CD4-positive, alpha-beta T cell treated with Interleukin-4 for 4 hours (primary cell): ENCODE measurements around the gene RFX4.
A peak's percentile ranks its signal among the peaks of the same experiment; 100 is the strongest.

Experiments
- DNase-seq: peaks from one replicate; pipeline ENCODE4 v3.0.0-alpha.2; 2020

RFX4 gene

DNA sequence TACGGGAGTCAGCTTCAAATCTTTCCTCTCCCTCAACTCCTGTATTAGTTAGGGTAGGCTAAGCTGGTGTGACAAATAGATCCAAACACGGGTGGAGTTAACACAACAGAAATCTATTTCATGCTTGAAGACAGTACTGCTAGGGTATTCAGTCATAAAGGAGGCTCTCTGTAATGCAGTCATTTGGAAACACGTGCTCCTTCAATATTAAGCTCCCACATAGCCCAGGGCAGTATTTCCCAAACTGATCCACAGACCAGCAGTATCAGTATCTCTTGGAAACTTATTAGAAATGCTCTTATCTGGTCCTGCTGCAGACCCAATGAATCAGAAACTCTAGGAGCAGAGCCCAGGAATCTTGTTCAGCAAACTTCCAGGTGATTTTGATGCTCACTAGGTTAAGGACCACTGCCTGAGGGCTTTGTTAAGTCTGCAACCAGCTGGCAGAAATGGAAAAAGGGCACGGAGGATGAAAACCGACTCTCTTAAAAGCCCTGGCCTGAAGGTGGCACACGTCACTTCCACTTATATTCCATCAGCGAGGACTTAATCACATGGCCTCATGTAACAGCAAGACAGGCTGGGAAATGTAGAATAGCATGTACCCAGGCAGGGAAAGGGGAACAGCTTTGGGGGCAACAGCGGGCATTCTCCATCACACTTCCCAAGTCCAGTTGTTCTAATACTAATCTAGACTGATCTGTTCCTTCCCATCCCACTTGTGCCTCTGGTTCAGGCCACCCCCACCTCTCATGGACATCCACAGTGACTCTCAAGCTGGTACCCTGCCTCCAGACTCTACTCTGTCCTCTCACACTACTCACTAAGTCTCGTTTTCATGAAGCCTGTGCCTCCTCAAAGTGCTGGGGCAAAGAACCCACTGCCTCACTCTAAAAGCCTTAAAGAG, 153.5 kb downstream of the RFX4 start:
- DNase-seq = peak; percentile 36

DNA sequence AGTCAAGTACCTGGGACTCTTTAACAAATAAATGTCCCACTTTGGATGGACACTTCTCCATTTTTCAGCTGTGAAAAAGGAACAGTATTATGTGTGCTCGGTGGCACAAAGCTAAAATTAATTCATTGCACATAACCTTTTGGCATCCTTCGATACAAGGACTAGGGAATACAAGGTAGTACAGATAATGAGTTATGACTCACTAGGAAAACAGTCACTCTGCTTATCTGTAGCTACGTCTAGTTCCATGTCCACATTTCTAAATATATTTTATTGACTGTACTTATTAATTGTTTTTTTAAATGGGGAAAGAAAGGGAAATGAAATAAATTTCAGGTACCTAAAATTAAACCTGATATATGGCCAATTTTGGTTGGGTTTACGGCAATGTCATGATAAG, 156.5 kb downstream of the RFX4 start:
- DNase-seq = no peak

DNA sequence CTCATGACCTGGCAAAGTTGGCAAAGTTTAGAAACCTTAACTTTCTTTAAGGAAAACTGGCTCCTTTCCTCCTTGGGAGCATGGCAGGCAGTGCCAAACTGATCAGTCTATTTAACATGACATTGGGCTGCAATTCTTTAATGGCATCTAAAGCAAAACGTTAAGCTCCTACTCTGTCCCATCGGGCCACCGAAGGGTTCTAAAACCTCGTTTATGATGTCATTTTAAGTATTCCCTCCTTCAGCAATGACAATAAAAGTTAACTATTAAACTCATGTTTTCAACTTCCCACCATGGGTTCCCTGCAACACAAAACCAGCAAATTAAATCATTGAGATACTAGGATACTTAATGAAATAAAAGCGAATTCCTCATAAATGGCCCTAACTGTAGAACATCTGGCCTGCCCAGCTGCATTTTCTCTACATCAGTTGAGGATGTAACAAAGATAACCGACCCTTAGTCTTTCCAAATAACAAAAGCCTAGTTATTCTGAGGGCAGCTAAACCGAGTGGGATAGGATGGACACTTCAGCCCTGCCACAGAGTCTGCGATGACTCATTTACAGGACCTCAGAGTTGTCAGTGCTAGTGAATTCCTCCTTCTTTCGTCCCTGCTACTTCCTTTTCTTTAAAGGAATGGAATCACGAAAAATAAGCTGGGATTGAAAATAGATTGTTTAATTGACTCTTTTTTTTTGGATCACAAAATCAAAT, 157.2 kb downstream of the RFX4 start:
- no peak for DNase-seq

DNA sequence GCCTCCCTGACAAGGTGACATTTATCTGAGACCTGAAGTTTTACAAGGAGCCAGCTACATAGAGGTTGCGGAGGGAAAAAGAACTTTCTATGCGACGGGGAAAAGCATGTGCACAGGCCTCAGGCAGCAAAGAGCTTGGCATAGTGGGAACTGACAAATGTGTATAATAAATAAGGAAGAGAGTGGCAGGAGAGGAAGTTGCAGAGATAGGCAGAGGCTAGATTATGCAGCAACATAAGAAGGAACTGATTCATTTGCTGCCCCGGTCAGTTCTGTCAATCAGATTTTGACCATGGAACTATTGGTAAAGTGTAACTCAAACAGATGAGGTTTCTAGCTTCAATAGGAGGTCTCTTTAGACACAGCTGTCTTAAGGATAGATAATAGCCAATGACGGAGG, 158.0 kb downstream of the RFX4 start:
- no peak for DNase-seq

DNA sequence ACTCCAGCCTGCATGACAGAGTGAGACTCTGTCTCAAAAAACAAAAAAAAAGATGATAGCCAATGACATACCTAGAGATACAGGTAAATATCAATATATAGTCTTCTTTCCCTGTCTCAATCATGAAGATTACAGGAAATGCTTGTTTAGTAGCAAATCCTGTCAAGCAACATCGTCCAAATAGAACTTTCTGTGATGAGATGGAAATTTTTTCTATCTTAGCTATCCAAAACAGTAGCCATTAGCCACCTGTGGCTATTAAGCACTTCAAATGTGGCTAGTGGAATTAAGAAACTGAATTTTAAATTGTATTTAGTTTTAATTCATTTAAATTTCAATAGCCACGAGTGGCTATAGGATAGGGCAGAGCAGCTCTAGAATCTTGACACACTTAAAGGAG, 158.4 kb downstream of the RFX4 start:
- no peak for DNase-seq

DNA sequence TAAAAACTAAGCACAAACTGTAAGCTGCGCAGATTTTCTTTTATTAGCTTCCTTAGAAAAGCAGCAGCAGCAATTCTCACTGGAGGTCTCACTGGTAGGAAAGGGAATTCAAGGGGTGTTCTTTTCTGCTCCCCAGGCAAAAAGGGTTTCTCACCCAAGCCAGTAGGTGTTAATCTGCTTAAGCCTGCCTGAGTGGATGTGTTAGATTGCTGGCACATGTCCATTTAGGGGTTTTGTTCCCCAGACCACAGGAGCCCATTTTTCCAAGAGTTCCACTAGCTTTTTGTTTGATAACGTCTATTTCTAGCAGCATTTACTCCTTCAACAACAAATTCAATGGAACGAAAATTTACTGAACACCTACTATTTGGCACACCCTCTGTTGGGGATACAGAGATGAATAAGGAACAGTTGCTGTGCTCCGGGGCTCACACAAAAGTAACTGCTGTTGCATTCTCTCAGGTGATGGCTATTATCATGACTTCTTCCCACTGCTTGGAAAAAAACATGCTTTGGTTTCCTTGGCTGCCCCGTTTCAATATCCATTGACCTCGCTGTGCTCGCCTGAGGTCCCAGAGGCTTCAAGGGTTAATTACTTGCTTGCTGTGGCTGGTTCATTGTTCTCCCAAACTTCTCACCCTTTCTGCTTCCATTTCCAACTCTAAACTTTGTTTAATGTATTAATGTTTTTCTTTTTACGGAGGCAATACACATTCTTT, 160.6 kb downstream of the RFX4 start:
- DNase-seq = no peak

DNA sequence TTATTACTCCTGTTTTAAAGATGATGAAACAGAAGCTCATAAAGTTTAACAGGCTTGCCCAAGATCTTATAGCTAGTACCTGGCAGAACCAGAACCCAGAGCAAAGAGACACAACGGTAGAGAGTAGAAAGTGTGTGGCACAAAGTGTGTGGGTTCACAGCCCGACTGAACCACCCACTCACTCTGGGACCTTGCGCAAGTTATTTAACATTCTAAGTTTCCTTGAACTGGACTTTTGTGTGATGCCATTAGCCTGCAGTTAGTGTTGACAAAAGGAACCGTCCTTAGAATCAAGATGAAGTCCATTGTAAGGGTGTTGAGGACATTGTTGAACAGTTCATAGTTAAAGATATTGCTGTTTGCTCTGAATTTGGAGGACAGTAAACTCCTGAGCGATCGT, 161.8 kb downstream of the RFX4 start:
- no peak for DNase-seq

DNA sequence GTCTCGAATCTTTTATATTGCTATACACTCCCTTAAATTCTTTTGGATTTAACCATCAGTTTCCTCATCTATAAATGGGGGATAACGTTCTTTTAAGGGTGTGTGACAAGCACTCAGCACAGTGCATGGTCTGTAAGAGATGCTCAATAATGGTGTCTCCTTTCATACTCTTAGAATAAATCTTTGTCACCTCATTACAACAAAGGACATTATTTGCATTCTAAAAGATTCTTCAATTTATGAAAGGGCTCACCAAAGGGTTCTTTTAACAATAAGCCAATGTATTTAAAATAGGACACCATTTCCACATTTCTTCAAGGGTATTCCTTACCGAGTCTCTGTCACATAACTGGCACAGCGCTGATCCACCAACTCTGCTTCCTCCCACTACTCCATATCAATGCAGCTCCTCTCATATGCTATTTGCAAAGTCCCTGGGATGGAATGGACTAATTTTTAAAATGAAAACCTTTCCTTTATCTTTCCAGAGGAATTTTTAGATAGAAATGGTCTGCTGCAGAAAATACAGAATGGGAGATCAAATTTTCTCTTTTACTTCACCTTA, 162.5 kb downstream of the RFX4 start:
- DNase-seq = no peak

DNA sequence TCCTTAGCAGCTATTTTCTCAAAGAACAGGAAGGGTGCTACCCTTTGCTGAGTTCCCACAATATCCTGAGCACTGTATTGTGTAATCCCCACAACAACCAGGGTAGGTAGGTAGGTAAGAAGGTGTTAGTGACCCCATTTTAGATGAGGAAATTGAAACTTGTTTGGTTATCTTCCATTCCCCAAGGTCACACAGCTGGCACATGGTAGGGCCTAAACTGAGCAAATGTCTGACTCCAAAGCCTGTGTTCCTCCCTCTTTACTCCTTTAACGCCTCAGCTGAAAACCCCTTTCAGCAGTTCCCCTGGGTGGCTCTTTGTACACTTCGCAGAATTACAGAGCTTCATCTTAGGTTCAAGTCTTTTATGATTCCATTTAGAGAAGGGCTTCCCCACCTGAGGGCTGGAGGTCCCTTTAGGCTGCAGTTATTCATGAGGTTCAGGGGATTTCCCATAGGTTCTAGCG, 165.2 kb downstream of the RFX4 start:
- peak; percentile 84 for DNase-seq

DNA sequence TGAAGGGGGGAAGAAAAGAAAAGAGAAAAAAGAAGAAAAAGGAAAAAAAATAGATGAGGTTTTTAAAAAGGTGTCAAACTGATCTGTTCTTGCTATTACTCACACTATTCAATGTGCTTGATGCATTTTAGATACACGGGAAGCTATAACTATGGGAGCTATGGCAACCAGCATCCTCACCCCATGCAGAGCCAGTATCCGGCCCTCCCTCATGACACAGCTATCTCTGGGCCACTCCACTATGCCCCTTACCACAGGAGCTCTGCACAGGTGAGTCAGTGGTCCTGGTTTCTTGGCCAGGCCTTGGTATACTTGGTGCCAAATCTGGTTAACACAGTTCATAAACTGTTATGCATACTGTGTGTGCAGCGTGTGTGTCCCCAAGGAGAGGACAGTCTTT, 167.7 kb downstream of the RFX4 start:
- DNase-seq = peak; percentile 36

DNA sequence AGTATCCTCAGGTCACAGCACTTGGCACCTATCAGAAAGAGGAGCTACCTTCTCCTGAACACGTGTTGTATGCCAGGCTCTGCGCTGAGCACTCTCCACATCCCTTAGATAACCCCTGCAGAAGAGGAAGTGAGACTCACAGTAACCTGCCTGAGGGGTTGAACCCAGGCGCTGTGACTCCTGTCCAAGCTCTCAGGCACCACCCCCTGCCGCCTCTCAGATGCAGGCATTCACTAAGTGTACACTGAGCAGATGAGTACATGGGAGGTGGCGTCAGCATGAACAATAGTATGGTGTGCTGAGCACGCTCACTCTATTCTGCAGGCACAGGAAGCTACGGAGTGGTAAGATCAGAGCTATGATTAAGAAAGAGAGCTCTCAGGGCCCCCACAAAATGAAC, 170.7 kb downstream of the RFX4 start:
- DNase-seq = peak; percentile 71

DNA sequence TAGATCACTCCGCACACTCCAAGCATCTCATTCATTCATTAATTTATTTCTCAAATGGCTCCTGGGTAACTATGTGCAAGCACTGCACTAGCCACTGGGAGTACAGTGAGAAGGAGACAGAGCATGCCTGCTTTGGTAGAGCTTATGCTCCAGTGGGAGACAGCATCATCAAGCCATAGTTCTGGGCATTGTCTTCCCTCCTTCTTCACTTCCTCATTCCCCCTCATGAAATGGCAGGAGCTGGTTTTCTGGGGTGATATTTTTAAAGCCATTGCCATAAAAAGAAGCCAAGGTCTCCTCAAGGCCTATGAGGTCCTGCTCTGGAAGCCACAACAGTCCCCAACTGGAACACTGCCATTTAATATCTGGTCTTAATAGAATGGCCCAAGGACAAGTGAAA, 171.5 kb downstream of the RFX4 start:
- no peak for DNase-seq

DNA sequence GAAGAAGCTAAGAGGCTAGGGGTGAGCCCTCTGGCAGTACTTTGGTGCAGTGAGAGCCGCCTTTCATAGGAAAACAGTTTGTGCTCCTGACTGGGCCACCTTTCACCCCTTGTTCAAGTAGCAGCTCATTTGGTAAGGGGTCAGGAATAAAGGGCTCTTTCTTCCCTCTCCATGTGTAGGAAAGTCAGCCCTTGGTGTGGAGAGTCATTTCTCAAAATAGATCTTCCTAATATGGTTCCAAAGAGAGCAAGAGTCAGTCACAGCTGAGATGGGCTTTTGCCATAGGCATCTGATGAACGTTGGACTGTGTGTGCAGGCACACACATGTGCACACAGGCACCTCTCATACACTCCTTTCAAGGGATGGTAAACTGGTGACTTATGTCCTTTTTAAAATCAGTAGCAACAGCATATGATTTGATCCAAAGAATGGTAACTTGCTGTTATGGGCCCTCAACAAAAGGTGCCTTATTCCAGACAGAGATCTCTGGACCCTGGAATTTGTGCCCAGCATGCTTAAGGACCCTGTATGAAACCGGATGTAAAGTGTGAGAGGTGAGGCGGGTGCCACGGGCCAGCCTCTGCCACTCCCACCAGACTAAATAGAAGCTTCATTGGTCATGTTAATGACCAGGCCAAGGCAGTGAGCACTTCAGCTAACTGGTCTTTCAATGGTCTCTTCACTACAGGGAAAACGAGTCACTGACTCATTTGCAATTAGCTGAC, 175.0 kb downstream of the RFX4 start:
- no peak for DNase-seq

DNA sequence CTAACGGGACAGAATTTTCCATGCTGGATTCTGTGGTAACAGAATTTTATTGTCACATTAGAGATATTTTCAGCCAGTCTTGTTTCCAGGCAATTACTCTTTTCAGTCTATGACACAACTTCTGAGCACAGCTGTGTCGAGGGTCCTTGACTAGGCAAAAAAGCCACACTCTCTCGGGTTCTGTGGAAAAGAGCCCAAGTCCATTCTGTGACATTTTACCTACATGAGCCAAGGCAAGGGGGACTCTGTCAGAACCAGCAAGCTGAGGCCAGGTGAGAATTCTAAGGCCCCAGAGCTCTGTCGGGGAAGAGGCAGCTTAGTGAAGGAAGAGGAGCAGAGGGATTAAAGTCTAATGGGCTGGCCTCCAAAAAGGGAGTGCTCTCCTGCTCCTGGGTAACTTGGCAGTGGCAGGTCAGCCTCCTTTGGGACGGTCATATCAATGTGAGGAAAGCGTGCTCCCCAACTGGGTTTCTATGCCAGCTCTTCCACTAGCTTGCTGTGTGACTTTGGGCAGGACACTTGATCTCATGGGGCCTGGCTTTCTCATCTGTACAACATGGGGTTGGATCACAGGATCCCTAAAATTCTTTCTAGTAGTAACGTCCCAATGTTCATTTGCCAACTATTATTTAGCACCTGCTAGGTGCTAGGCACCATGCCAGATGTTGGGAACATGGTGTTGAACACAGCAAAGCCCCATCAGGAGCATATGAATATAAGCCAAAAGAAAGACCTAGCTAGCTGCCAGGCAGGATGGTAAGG, 175.7 kb downstream of the RFX4 start:
- DNase-seq = no peak

DNA sequence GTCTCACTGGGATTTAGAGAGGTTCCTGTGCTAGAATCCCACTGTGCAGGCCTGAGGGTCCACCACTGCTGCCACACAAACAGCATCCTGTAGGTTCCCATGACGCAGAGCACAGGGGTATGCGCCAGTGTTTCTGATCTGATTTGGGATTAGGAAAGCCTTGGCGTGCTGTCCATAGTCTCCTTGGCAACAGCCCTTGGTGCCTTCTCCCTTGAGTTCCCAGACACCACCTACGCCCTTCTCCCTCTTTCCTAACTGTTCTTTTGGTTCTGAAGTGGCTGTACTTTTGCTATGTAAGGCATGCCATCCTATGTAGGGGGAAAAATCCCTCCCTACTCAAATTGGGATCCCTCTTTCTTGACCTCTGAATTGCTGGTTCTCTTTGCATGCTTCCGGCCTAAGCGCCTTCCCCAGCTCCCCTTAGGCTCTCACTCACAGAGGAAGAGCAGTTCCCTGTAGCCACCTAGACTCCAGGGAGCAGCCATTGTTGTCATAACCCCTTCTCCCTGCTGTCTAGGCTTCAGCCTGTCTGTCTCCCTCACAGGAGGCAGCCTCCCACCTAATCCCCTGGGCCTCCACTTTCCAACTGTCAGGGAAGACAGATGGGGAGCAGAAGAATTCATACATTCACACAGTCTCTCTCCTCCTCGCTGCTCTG, 176.9 kb downstream of the RFX4 start:
- DNase-seq = no peak

DNA sequence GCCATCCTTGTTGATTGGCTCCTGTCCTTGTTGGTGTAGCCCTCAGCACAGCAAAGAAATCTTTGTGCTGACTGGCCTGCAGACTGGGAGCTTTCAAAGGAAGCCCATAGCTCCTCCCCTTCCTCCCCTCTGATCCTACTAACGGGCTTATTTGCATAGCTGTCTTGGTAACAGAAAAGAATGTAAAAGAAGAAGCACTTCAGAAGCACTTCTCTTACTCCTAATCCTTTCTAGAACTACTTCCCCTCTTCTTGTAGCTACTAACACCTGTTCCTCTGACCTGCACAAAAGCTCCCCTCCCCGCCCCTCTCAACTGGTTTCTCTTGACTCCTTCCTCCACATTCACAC, 177.4 kb downstream of the RFX4 start:
- DNase-seq = peak; percentile 62

DNA sequence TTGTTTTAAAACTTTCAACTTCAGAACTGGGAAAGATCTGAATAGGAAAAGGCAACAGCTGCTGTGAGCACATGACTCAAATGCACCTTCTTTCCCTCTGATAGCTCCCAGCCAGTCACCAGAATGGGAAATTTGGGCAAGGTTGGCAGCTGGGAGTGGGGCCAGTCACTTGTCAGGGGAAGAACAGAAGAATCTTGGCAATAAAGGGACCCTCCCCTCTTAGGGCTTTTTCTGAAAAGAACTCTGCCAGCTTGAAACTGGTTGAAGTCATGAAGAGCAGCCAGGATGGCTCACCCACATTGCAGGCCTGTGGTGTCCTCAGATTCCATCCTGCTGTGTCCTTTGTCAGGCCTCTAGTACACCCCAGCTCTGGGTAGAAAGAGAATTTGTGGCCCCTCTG, 181.4 kb downstream of the RFX4 start:
- no peak for DNase-seq

DNA sequence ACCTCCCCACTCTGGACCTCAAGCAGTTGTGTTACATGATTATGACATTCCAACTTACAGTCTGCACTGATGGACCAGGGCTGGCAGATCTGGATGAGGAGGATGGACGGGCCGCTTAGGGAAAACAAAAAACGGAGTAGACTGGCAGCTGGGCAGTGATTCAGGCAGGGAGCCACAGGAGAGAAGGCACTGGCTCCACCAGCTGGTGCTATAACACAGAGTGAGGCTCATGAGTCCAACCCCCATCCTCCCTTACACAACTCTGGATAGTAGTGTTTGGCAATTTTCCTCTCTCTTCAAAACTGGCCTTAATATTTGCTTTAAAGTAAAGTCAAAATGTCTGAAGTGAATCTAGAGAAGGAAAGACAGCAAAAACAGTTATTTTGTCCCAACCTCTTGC, 181.9 kb downstream of the RFX4 start:
- DNase-seq = no peak

DNA sequence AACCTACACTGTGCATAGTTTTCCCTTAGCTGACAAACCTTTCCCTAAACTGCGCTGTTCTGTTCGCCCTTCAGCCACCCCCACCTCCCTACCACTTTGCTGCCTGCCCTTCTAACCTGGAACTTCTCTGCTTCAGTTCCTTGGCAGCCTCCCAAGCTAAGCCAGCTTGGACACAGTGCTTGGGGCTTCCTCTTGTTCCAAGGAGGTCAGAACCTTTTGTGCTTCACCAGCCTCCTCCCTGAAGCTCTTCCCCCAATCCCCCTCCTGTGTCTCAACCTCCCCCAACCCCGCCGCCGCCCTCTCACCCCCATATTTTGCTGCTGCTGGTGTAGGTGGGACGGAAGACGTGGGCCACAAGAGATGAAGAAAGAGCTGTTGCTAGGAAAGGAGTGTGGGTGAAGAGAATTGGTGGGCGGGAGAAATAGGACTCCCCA, 183.6 kb downstream of the RFX4 start:
- no peak for DNase-seq

DNA sequence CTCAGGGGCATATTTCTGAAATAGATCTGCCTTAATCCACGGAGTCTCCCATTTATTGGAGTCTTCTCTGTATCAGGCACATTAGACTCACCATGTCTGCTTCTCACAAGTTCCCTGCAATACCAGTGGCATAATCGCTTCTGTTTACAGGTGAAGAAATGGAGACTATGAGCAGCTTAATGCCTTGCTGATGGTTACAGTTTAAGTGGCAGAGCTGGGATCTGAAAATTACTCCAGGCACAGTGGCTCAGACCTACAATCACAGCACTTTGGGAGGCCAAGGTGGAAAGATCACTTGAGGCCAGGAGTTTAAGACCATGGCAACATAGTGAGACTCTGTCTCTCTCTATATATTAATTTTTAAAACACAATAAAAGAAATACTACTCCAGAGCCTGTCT, 184.4 kb downstream of the RFX4 start:
- DNase-seq = no peak
